Small intestine (tissue), 7 donors: ENCODE data around the gene HELB. TPM values are rescaled to one million over a fixed set of nuclear protein-coding genes. Genes with fewer than 3 reads are reported as not detected.

Source experiments
- DNase-seq, 2 donors: peaks; one replicate each; pipeline versions ENCODE4 v3.0.0 to v3.0.0-alpha.2; 2013
- FAIRE-seq: peaks from 2 replicates; lab custom pipeline; 2012; peaks lifted over from hg19 to GRCh38; lab: Jason Lieb, UNC
- H3K27ac ChIP-seq, 3 donors: one replicate each; pipeline ENCODE4 v1.5.1; 2013; ENCODE audit warnings: low read length in 2 of 3, mild to moderate bottlenecking in 2 of 3, control low read depth in 1 of 3, inconsistent platforms in 1 of 3, low read depth in 1 of 3, moderate library complexity in 1 of 3
- H3K27me3 ChIP-seq, 3 donors: one replicate each; pipeline ENCODE4 v1.6.1; 2013; ENCODE audit warnings: low read length in 3 of 3, inconsistent platforms in 1 of 3; ENCODE audit not compliant: control insufficient read depth in 3 of 3, insufficient read depth in 3 of 3
- H3K36me3 ChIP-seq, 3 donors: one replicate each; pipeline ENCODE4 v1.6.1; 2013; ENCODE audit warnings: low read length in 3 of 3, inconsistent platforms in 1 of 3, low read depth in 1 of 3, mild to moderate bottlenecking in 1 of 3, moderate library complexity in 1 of 3; ENCODE audit not compliant: control insufficient read depth in 3 of 3, insufficient read depth in 2 of 3
- H3K4me1 ChIP-seq, 3 donors: one replicate each; pipeline ENCODE4 v1.6.1; 2013; ENCODE audit warnings: low read length in 2 of 3, inconsistent platforms in 1 of 3, low read depth in 1 of 3, mild to moderate bottlenecking in 1 of 3, moderate library complexity in 1 of 3; ENCODE audit not compliant: control insufficient read depth in 3 of 3, insufficient read depth in 2 of 3
- H3K4me3 ChIP-seq, 3 donors: one replicate each; pipeline ENCODE4 v1.5.1; 2013; ENCODE audit warnings: low read length in 3 of 3, control low read depth in 1 of 3, inconsistent platforms in 1 of 3, low read depth in 1 of 3, mild to moderate bottlenecking in 1 of 3, moderate library complexity in 1 of 3
- H3K9me3 ChIP-seq, 2 donors: one replicate each; pipeline ENCODE4 v1.6.1; 2013; ENCODE audit warnings: low read depth in 1 of 2, low read length in 1 of 2; ENCODE audit not compliant: control insufficient read depth in 2 of 2, insufficient read depth in 1 of 2
- WGBS, 3 donors: extraction: QIAGEN DNeasy Blood & Tissue Kit; methylation state at CpG; one replicate each; pipeline ENCODE4 v1.1.7; 2013; 5-methylcytosine and 5-hydroxymethylcytosine counted together
- polyA plus RNA-seq, 4 donors: library from polyadenylated mRNA; stranded (reverse) in 3 of 4; unstranded in 1 of 4; fragments of 200-250 nt in 3 of 4; fragments of 120-200 nt in 1 of 4; gene quantifications; one replicate each; pipeline versions ENCODE4 v1.2.1 to v1.2.3, GENCODE V29; 2013
- donor health status: healthy with polysubstance abuse.
- donor health status: control.
- donor health status: control.
- donor health status: Bipolar disorder and iron deficiency.
- donor health status: healthy.

HELB gene
- polyA plus RNA-seq, 4 donors, result 0.27 to 3.9 (median 0.62) TPM

DNA sequence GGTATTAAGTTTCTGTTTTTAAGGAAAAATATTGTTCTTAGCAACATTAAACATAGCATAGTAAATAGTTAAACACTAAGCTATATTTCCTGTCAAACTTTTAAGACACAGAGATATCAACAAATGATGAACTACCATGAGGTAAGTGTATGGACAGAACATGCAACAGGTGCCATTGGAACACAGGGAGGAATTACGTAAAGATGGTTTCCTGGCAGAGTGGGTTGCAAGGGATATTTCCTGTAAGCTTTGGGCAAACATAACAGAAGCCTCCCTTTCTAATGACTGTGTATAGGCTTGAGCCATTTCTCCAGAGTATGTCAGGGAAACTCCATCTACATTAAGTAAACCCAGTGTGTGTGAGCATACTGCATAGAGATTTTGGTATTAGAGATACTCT, 31.7 kb upstream of the HELB start:
- H3K27me3 ChIP-seq, result no peaks in the 10 kb centered on the region
- H3K4me3 ChIP-seq, result no peak overlapping the region
- FAIRE-seq (no peak), DNase-seq (no peak)
- WGBS, 3 donors, result 88 to 100% (median 97%) methylated on average over 1 of the region's 1 CpG
- H3K27ac ChIP-seq, result no peak overlapping the region
- no peaks in the 10 kb centered on the region for H3K36me3 ChIP-seq
- no peaks in the 10 kb centered on the region for H3K4me1 ChIP-seq
- no peaks in the 10 kb centered on the region for H3K9me3 ChIP-seq

DNA sequence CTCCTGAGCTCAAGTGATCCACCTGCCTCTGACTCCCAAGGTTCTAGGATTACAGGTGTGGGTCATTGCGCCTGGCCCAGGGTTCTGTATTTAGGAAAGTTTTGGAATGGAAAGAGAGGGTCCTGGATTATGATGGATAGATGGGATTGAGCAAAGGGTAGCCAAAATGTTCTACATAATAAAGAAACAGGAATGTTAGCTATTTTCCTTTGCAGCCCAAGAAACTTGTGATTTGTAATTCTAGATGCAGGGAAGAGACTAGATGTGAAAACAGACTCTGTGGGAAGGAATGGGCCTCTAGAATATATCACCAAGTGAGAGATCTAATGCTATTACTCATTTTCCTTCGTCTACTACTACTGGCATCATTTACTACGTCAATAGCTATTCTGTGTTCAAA, 29.6 kb upstream of the HELB start:
- DNase-seq (no peak), FAIRE-seq (no peak)
- Histone ChIP-seq H3K4me3 (no peak overlapping the region), H3K9me3 (no peaks in the 10 kb centered on the region), H3K4me1 (no peaks in the 10 kb centered on the region), H3K27me3 (no peaks in the 10 kb centered on the region), H3K27ac (no peak overlapping the region), H3K36me3 (no peaks in the 10 kb centered on the region)
- 56 to 63% (median 62%) methylated on average over 3 of the region's 3 CpGs for whole genome bisulfite sequencing, 3 donors

DNA sequence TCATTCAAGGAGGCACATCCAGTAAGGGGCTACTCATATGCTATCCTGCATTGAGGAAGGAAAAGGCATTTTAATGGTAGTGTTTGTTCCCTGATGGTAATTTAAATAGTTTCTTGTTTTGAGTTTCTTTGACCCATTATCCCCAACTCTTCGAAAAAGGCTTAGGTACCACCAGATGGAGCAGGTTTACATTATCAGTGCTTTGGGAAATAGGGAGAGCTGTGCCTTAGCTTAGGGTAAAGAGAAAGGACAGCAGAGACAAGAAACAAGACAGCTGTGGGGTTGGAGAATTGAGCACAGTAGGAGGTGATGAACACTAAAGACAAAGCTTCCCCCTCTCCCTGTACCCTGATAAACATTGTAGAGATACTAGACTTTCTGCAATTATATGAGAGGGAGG, 29.1 kb upstream of the HELB start:
- DNase-seq (no peak), FAIRE-seq (no peak)
- WGBS, 3 donors, result 67 to 78% (median 67%) methylated on average over 1 of the region's 1 CpG
- H3K36me3 ChIP-seq, result no peaks in the 10 kb centered on the region
- H3K27me3 ChIP-seq, result no peaks in the 10 kb centered on the region
- H3K4me1 ChIP-seq, result no peaks in the 10 kb centered on the region
- no peaks in the 10 kb centered on the region for H3K9me3 ChIP-seq
- H3K4me3 ChIP-seq, result no peak overlapping the region
- no peak overlapping the region for H3K27ac ChIP-seq

DNA sequence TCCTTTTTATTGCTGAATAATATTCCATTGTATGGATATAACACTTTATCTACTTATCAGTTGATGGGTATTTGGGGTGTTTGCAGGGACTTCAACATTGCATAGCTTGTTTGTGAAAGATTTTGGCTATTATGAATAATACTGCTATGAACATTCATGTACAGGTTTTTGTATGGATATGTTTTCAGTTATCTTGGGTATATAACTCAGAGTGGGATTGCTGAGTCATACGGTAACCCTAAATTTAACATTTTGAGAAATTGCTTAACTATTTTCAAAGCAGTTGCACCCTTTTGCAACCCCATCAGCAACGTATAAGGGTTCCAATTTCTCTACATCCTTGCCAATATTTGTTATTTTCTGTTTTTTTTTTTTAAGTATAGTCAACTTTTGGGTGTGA, 27.3 kb upstream of the HELB start:
- Histone ChIP-seq H3K27me3 (no peaks in the 10 kb centered on the region), H3K27ac (no peak overlapping the region), H3K4me1 (no peaks in the 10 kb centered on the region), H3K36me3 (no peaks in the 10 kb centered on the region), H3K9me3 (no peaks in the 10 kb centered on the region), H3K4me3 (no peak overlapping the region)
- 68 to 77% (median 72%) methylated on average over 2 of the region's 2 CpGs for WGBS, 3 donors
- no peak for FAIRE-seq
- DNase-seq, result no peak

DNA sequence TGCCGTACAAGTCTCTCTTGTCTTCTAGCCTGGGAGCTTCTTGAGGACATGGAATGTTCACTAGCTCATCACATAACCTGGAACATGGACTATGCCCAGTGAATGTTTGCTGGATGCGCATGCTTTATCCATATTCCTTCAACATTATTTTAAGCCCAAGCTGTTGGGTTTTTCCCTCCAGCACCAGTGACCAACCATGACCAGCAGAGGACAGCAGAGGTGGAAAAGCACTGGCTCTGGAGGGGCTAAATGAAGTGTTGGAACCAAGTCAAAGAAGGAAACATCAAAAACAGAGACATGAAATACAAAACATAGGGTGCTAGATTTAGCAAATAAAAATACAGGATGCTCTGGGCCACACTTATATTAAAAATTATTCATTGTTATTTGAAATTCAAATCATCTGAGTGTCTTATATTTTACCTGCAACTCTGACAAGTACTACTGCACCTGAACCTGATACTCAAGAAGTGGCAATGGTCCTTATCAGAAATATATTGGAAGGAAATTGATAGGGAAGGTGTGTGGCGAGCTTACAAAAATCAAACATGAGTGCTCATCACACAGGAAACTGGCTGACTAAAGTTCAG, 23.1 kb upstream of the HELB start:
- 18 to 47% (median 31%) methylated on average over 3 of the region's 3 CpGs for WGBS, 3 donors
- no peak for FAIRE-seq
- H3K36me3 ChIP-seq, result no peaks in the 10 kb centered on the region

DNA sequence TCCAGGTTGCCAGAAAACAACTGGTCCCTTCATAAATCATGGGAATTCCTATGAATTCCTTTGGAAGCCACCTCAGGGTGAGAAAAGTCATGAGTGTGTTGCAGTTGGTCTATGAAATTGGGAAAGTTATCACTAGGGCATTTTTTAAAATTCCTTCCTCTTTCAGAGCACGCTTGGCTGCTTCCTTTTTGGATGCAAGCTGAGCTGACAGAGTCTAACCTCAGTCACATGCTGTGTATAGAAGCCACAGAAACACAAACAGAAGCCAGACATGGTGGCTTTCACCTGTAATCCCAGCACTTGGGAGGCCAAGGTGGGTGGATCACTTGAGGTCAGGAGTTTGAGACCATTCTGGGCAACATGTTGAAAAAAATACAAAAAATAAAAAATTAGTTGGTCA, 21.7 kb upstream of the HELB start:
- H3K9me3 ChIP-seq, result no peaks in the 10 kb centered on the region
- no peaks in the 10 kb centered on the region for H3K27me3 ChIP-seq
- 76 to 96% (median 81%) methylated on average over 1 of the region's 1 CpG for WGBS, 3 donors
- no peaks in the 10 kb centered on the region for H3K4me1 ChIP-seq
- no peak overlapping the region for H3K4me3 ChIP-seq
- H3K27ac ChIP-seq, result no peak overlapping the region
- FAIRE-seq (no peak), DNase-seq (no peak)
- H3K36me3 ChIP-seq, result no peaks in the 10 kb centered on the region

More for the DNA sequence above, 23.1 kb upstream of the HELB start:
- peak; percentile 18 to 23 for DNase-seq
- Histone ChIP-seq H3K27ac (no peak overlapping the region), H3K4me1 (no peaks in the 10 kb centered on the region), H3K4me3 (no peak overlapping the region), H3K9me3 (no peaks in the 10 kb centered on the region), H3K27me3 (no peaks in the 10 kb centered on the region)

DNA sequence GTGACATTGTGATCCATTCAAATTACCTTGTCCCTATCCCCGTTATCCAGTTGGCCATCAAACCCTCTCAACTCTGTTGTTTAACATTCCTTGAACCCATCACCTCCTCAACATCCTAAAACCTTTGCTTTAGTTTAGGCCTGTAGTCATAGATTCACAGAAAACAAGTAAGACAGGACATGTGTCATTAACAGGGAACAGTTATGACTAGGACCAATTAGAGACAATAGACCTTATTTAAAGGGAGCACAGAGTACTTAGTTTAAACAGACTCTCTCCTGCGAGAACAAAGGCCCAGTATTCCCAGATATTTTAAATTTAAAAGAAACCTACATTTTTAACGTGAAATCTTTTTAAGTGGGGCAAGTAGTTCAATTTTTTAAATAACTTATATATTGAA, 20.0 kb upstream of the HELB start:
- no peaks in the 10 kb centered on the region for H3K36me3 ChIP-seq
- WGBS, 3 donors, result 83 to 90% (median 88%) methylated on average over 3 of the region's 3 CpGs
- no peaks in the 10 kb centered on the region for H3K9me3 ChIP-seq
- H3K4me1 ChIP-seq, result no peaks in the 10 kb centered on the region
- FAIRE-seq, result no peak
- H3K27ac ChIP-seq, result no peak overlapping the region
- DNase-seq, result no peak
- H3K27me3 ChIP-seq, result no peaks in the 10 kb centered on the region
- H3K4me3 ChIP-seq, result no peak overlapping the region

DNA sequence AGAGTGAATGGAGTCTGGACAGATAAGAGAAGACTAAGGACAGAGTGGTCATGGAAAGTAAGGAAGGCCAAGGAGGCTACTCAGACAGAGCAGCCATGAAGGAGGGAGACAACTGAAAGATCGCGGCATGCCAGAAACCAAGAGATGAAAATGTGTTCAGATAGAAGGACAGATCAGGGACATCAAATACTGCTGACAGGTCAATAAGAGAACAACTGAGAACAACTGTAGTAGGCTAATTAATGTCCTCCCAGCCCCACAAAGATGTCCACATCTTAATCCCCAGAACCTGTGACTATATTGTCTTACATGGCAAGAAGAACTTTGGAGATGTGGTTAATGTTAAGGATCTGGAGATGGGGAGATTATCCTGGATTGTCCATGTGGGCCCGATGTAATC, 15.0 kb upstream of the HELB start:
- DNase-seq (no peak), FAIRE-seq (no peak)
- H3K4me3 ChIP-seq, result no peak overlapping the region
- no peaks in the 10 kb centered on the region for H3K4me1 ChIP-seq
- no peaks in the 10 kb centered on the region for H3K27me3 ChIP-seq
- no peaks in the 10 kb centered on the region for H3K9me3 ChIP-seq
- H3K27ac ChIP-seq, result peak overlapping the region in 1 of 3 donors; percentile 19
- H3K36me3 ChIP-seq, result no peaks in the 10 kb centered on the region
- 96 to 97% (median 96%) methylated on average over 3 of the region's 3 CpGs for WGBS, 3 donors

DNA sequence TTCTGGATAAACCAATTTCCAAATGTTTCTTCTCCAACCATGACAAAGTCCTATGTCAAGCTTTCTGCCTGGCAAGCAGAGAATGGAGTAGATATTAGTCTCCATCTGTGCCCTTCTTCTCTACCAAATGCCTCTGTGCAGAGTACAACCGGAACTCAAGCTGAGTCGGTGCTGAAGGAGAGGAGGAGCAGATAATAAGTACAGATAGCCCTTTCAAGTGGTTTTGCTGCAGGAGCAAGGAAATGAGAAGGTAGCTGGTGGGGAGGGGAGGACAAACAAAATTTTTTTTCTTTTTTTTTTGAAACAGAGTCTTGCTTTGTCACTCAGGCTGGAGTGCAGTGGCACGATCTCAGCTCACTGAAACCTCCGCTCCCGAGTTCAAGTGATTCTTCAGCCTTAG, 14.2 kb upstream of the HELB start:
- H3K27ac ChIP-seq, result no peak overlapping the region
- H3K36me3 ChIP-seq, result no peaks in the 10 kb centered on the region
- no peaks in the 10 kb centered on the region for H3K27me3 ChIP-seq
- no peaks in the 10 kb centered on the region for H3K9me3 ChIP-seq
- H3K4me3 ChIP-seq, result no peak overlapping the region
- H3K4me1 ChIP-seq, result no peaks in the 10 kb centered on the region
- DNase-seq (peak in 1 of 2 donors; percentile 52), FAIRE-seq (no peak)
- WGBS, 3 donors, result 67 to 89% (median 74%) methylated on average over 5 of the region's 5 CpGs
